Endodermal cell (in vitro differentiated cells): ENCODE data around the gene SUOX. TPM values are rescaled to one million over a fixed set of nuclear protein-coding genes. Genes with fewer than 3 reads are reported as not detected.
A peak's percentile ranks its signal among the peaks of the same experiment; 100 is the strongest.

ENCODE experiments used
- DNase-seq: peaks from one replicate; pipeline ENCODE4 v3.0.0-alpha.2; 2017
- H3K27ac ChIP-seq: 2 replicates; pipeline ENCODE4 v1.5.1; 2013; ENCODE audit warnings: mild to moderate bottlenecking, low read depth, low read length, moderate library complexity
- H3K27me3 ChIP-seq: 2 replicates; pipeline ENCODE4 v1.6.1; 2013; ENCODE audit warnings: mild to moderate bottlenecking, low read length, moderate library complexity; ENCODE audit not compliant: insufficient read depth, control insufficient read depth, poor library complexity, severe bottlenecking
- H3K36me3 ChIP-seq: 2 replicates; pipeline ENCODE4 v1.7.0; 2013; ENCODE audit warnings: mild to moderate bottlenecking, low read length, moderate library complexity; ENCODE audit not compliant: control insufficient read depth, insufficient read depth
- H3K4me1 ChIP-seq: one replicate; pipeline ENCODE4 v1.7.0; 2013; ENCODE audit warnings: low read length; ENCODE audit not compliant: control insufficient read depth, insufficient read depth
- H3K4me3 ChIP-seq: 2 replicates; pipeline ENCODE4 v1.5.1; 2013; ENCODE audit warnings: mild to moderate bottlenecking, low read length, moderate library complexity
- H3K9ac ChIP-seq: 2 replicates; pipeline ENCODE4 v1.6.1; 2013; ENCODE audit warnings: mild to moderate bottlenecking, low read length, moderate library complexity; ENCODE audit not compliant: poor library complexity, severe bottlenecking; ENCODE audit errors: extremely low read depth
- H3K9me3 ChIP-seq: 2 replicates; pipeline ENCODE4 v1.6.1; 2013; ENCODE audit warnings: mild to moderate bottlenecking, low read length, moderate library complexity; ENCODE audit not compliant: control insufficient read depth
- H3K27ac Mint-ChIP-seq: 2 replicates; pipeline ENCODE4 v1.8.0; 2020; ENCODE audit warnings: mixed read lengths
- H3K27me3 Mint-ChIP-seq: 2 replicates; pipeline ENCODE4 v1.8.0; 2021; ENCODE audit warnings: mild to moderate bottlenecking, mixed read lengths; ENCODE audit not compliant: insufficient read depth
- H3K36me3 Mint-ChIP-seq: 2 replicates; pipeline ENCODE4 v1.8.0; 2020; ENCODE audit warnings: low read depth, mixed read lengths
- H3K4me1 Mint-ChIP-seq: 2 replicates; pipeline ENCODE4 v1.8.0; 2020; ENCODE audit warnings: mixed read lengths
- H3K4me3 Mint-ChIP-seq: 2 replicates; pipeline ENCODE4 v1.8.0; 2020; ENCODE audit warnings: mild to moderate bottlenecking, moderate library complexity, mixed read lengths
- H3K9me3 Mint-ChIP-seq: 2 replicates; pipeline ENCODE4 v1.8.0; 2020; ENCODE audit warnings: mild to moderate bottlenecking, mixed read lengths
- CTCF ChIP-seq: fragments of 200-600 bp; sonication (generic); conservative IDR thresholded peaks from 2 replicates; pipeline ENCODE4 v1.5.0; 2021; ENCODE audit warnings: antibody characterized with exemption, mild to moderate bottlenecking
- WGBS, 2 experiments: methylation state at CpG; one replicate each; pipeline versions ENCODE4 v1.1.5 to v1.1.7; 2013; ENCODE audit warnings: missing lambda C conversion rate in 2 of 2, mixed read lengths in 1 of 2; ENCODE audit not compliant: insufficient coverage in 1 of 2, insufficient read length in 1 of 2; 5-methylcytosine and 5-hydroxymethylcytosine counted together
- total RNA-seq, 2 donors: library from RNA; stranded (reverse); fragmentation: NEBNext Ultra II Directional in 1 of 2; extraction: Animal tissue kit (Norgen Biotek cat#: 25700) in 1 of 2; gene quantifications; 2 replicates in 1 of 2; 3 replicates in 1 of 2; pipeline ENCODE4 v1.2.1, GENCODE V29; 2021

Gene SUOX
- total RNA-seq, 2 donors from 2014 or later = 23.2 to 27.5 TPM

DNA sequence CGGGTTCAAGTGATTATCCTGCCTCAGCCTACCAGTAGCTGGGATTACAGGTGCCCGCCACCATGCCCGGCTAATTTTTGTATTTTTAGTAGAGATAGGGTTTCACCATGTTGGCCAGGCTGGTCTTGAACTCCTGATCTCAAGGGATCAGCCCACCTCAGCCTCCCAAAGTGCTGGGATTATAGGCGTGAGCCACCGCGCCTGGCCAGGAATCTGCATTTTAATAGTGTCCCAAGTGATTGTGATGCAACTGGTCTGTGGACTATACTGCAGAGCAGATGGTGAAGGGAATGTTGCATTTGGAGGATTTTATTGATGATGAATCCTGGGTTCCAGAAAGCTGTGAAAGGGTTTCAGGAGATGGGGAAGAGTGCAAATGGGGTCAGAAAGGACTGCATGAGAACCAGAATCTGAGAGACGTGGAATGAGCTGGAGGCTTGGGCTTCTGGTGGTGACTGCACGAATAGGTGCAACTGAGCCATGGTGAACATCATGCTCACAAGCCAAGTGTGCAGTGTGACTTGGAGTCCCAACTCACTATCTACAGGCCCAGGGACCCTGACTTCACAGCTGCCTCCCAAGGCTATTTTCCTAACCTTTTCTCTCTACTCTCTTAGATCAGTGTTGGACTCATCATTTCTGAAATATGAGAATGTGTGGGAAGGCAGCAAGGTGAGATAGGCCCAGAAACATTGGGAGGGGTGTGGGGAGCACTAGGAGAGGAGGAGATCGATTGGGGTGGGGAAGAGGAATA, 49.1 kb downstream of the SUOX start:
- Histone ChIP-seq H3K4me1 (no peaks in the 10 kb centered on the region), H3K4me3 (no peak overlapping the region), H3K9ac (no peak overlapping the region), H3K36me3 (peaks cover 34% of the 10 kb centered on the region), H3K27ac (peak overlapping the region; percentile 8), H3K27me3 (no peaks in the 10 kb centered on the region), H3K9me3 (no peaks in the 10 kb centered on the region)
- Mint-ChIP-seq H3K9me3 (no peaks in the 10 kb centered on the region), H3K36me3 (peaks cover 32% of the 10 kb centered on the region), H3K27ac (peak overlapping the region; percentile 91), H3K4me1 (peaks cover 10% of the 10 kb centered on the region), H3K4me3 (no peak overlapping the region), H3K27me3 (no peaks in the 10 kb centered on the region)
- DNase-seq = peak; percentile 59
- no peak for TF ChIP-seq CTCF
- WGBS, 2 experiments = 85 to 89% methylated on average over 6 to 8 of the region's 9 CpGs

DNA sequence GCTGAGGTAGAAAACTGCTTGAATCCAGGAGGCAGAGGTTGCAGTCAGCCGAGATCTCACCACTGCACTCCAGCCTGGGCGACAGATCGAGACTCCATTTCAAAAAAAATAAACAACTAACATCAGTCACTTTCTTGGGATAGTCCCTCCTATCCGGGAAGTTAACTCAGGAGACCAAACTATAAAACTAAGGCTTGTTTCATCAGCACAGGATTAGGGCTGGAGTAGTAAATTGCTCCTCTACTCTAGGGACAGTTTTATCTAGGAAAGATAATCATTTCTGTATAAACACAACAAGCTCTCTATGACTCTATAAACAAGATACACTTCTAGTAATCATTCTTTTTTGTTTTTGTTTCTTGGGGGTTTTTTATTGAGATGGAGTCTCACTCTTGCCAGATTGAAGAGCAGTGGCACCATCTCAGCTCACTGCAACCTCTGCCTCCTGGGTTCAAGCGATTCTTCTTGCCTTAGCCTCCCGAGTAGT, 56.4 kb downstream of the SUOX start:
- Histone ChIP-seq H3K27ac (no peak overlapping the region), H3K36me3 (no peaks in the 10 kb centered on the region), H3K9ac (no peak overlapping the region), H3K4me1 (no peaks in the 10 kb centered on the region), H3K4me3 (no peak overlapping the region), H3K27me3 (no peaks in the 10 kb centered on the region), H3K9me3 (no peaks in the 10 kb centered on the region)
- Mint-ChIP-seq H3K4me3 (no peak overlapping the region), H3K9me3 (no peaks in the 10 kb centered on the region), H3K27me3 (no peaks in the 10 kb centered on the region), H3K36me3 (no peaks in the 10 kb centered on the region), H3K4me1 (no peaks in the 10 kb centered on the region), H3K27ac (no peak overlapping the region)
- 96% methylated on average over 3 to 6 of the region's 6 CpGs for WGBS, 2 experiments
- DNase-seq = no peak
- no peak for TF ChIP-seq CTCF

Other genes with a start within 250 kb of the SUOX start
- 100 to 1,000 TPM in 1 of 2 donors, 10 to 100 TPM in 1; 95.7 to 119 TPM for gene SARNP, start 179.6 kb upstream of the SUOX start, total RNA-seq
- gene ORMDL2, start 179.2 kb upstream of the SUOX start, total RNA-seq = 10 to 100 TPM; 43.7 to 57.1 TPM
- gene DNAJC14, start 167.7 kb upstream of the SUOX start, total RNA-seq = 10 to 100 TPM; 33.2 to 50.9 TPM
- 1 to 10 TPM in 1 of 2 donors, under 1 TPM in 1; 0.40 to 2.1 TPM for gene MMP19, start 154.3 kb upstream of the SUOX start, total RNA-seq
- 10 to 100 TPM; 76.1 to 79.4 TPM for gene PYM1, start 69.4 kb upstream of the SUOX start, total RNA-seq
- gene DGKA, start 66.1 kb upstream of the SUOX start, total RNA-seq = 10 to 100 TPM; 10.2 to 11.1 TPM
- gene PMEL, start 31.2 kb upstream of the SUOX start, total RNA-seq = 10 to 100 TPM; 17.2 to 20.8 TPM
- gene CDK2, start 30.4 kb upstream of the SUOX start, total RNA-seq = 10 to 100 TPM; 60.8 to 69.8 TPM
- gene RAB5B, start 23.2 kb upstream of the SUOX start, total RNA-seq = 10 to 100 TPM; 91.3 to 95.5 TPM
- gene IKZF4, start 23.8 kb downstream of the SUOX start, total RNA-seq = 10 to 100 TPM in 1 of 2 donors, 1 to 10 TPM in 1; 9.8 to 10.2 TPM
- gene RPS26, start 44.6 kb downstream of the SUOX start, total RNA-seq = 10 to 100 TPM; 35.8 to 58.6 TPM
- gene ERBB3, start 82.9 kb downstream of the SUOX start, total RNA-seq = 10 to 100 TPM; 45.7 to 51.8 TPM
- 100 to 1,000 TPM; 128 to 161 TPM for gene PA2G4, start 107.3 kb downstream of the SUOX start, total RNA-seq
- gene RPL41, start 119.4 kb downstream of the SUOX start, total RNA-seq = 1,000 to 10,000 TPM; 4,305 to 4,379 TPM
- gene ZC3H10, start 121.0 kb downstream of the SUOX start, total RNA-seq = 1 to 10 TPM; 7.9 to 9.1 TPM
- 100 to 1,000 TPM in 1 of 2 donors, 10 to 100 TPM in 1; 97.0 to 118 TPM for gene ESYT1, start 131.0 kb downstream of the SUOX start, total RNA-seq
- gene MYL6B, start 155.3 kb downstream of the SUOX start, total RNA-seq = 100 to 1,000 TPM; 153 to 191 TPM
- gene MYL6, start 161.1 kb downstream of the SUOX start, total RNA-seq = 1,000 to 10,000 TPM; 1,640 to 1,647 TPM
- 100 to 1,000 TPM; 127 to 129 TPM for gene SMARCC2, start 192.2 kb downstream of the SUOX start, total RNA-seq
- 10 to 100 TPM; 45.8 to 48.9 TPM for gene RNF41, start 224.6 kb downstream of the SUOX start, total RNA-seq
- gene NABP2, start 227.1 kb downstream of the SUOX start, total RNA-seq = 10 to 100 TPM; 27.0 to 35.1 TPM
- gene SLC39A5, start 232.8 kb downstream of the SUOX start, total RNA-seq = 1 to 10 TPM; 2.5 to 3.2 TPM